Vagina (tissue), 2 donors: ENCODE data around the gene CGNL1.

Experiments used
- CTCF ChIP-seq, 3 experiments: fragments of 450-650 bp in 2 of 3; fragments of 200-600 bp in 1 of 3; sonication (generic) in 1 of 3; IDR thresholded peaks; one replicate each; pipeline ENCODE4 v1.5.1; 2017 to 2019; ENCODE audit warnings: antibody characterized with exemption in 3 of 3, mild to moderate bottlenecking in 2 of 3, moderate library complexity in 2 of 3
- POLR2A ChIP-seq, 2 donors: fragments of 450-650 bp; IDR thresholded peaks; one replicate each; pipeline ENCODE4 v1.6.1; 2017; ENCODE audit warnings: antibody characterized with exemption in 2 of 2, mild to moderate bottlenecking in 2 of 2, moderate library complexity in 2 of 2

GRCh38 chr15:57339321-57339720 is 37.0 kb upstream of the CGNL1 start:
- TF ChIP-seq CTCF (IDR thresholded peaks at IDR 0.05) (no peak), POLR2A (IDR thresholded peaks at IDR 0.05) (no peak)
